BLaER1 treated with 17β-estradiol and CSF1 and Interleukin-3, amounts not matched to agents 10 nM and 100 nM (cell line): ENCODE results near the gene KDELR1.
"Not testable (repeated sequence)": the region's sequence is repeated elsewhere in the genome, so short reads cannot be mapped to it uniquely, and the experiment has no call there.

Experiments used
- H3K27ac ChIP-seq, 11 experiments: shearing (Covaris generic); formaldehyde crosslinking; 2 replicates each; pipeline ENCODE4 v1.8.1; 2022
- H3K27me3 ChIP-seq, 11 experiments: shearing (Covaris generic); formaldehyde crosslinking; 2 replicates each; pipeline ENCODE4 v1.8.1; 2022
- H3K36me3 ChIP-seq, 11 experiments: shearing (Covaris generic); formaldehyde crosslinking; 2 replicates each; pipeline ENCODE4 v1.8.1; 2022
- H3K4me1 ChIP-seq, 10 experiments: shearing (Covaris generic); formaldehyde crosslinking; 2 replicates each; pipeline ENCODE4 v1.8.1; 2022
- H3K4me2 ChIP-seq, 11 experiments: shearing (Covaris generic); formaldehyde crosslinking; 2 replicates each; pipeline ENCODE4 v1.8.1; 2022
- H3K4me3 ChIP-seq, 10 experiments: shearing (Covaris generic); formaldehyde crosslinking; 2 replicates each; pipeline ENCODE4 v1.8.1; 2022
- H3K9ac ChIP-seq, 11 experiments: shearing (Covaris generic); formaldehyde crosslinking; 2 replicates each; pipeline ENCODE4 v1.8.1; 2022
- H3K9me3 ChIP-seq, 11 experiments: shearing (Covaris generic); formaldehyde crosslinking; replicated peaks in 1 of 11; 2 replicates each; pipeline ENCODE4 v1.8.1; 2022
- H4K20me1 ChIP-seq, 11 experiments: shearing (Covaris generic); formaldehyde crosslinking; 2 replicates each; pipeline ENCODE4 v1.8.1; 2022
- Cebpa-rat ChIP-seq, 11 experiments: shearing (Covaris generic); IDR thresholded peaks; 2 replicates each; pipeline ENCODE4 v1.8.1; 2022

The KDELR1 gene

DNA sequence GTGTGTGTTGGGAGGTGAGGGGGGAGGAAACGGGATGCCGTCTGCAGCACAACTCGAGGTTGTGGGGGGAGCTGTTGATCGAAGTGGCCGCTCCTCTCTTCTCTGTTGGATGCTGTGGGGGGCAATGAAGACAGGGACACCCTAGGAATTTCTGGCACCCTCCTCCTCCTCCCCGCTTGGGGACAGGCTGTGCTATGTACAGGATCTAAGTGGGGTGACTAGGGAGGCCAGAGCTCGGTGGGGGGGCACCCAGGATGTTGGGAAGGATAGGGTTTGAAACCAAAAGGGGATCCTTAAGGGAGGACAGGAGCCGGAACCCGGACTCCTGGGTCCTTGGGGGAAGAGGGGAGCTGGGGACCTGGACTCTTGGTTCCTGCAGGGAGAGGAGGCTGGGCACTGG lies 4.1 kb upstream of the KDELR1 start:
- peaks cover 0 to 14% (median 0%) of the 10 kb centered on the region in 11 experiments; a peak in 3 of 22 replicates for H4K20me1 ChIP-seq
- no peak for TF ChIP-seq Cebpa-rat (IDR thresholded peaks at IDR 0.05)
- no peak overlapping the region for H3K9ac ChIP-seq
- peaks cover 70 to 82% (median 77%) of the 10 kb centered on the region in 11 experiments for H3K27me3 ChIP-seq
- H3K36me3 ChIP-seq = no peaks in the 10 kb centered on the region
- H3K27ac ChIP-seq = no peak overlapping the region
- H3K4me1 ChIP-seq = peaks cover 18 to 71% (median 60%) of the 10 kb centered on the region in 10 experiments
- peaks cover 0 to 17% (median 7%) of the 10 kb centered on the region in 11 experiments; a peak in 14 of 22 replicates for H3K9me3 ChIP-seq
- H3K4me2 ChIP-seq = peak overlapping the region in 8 of 11 experiments; percentile 23 to 99 (median 92); a peak in 12 of 22 replicates
- peak overlapping the region in 1 of 10 experiments; percentile 45; a peak in 1 of 20 replicates for H3K4me3 ChIP-seq

DNA sequence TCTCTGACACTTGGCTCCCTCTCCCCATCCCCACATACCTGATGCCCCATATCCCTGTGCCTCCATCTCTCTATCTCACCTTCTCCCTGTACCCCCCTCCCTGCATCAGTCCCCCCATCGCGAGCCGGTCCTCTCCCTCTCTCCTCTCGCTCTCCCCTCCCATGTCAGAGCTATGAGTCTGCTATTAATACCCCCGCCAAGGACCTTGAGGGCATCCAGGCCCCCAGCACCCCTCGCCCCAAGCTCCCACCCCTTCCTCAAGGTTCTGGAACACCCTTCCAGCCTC lies 3.8 kb upstream of the KDELR1 start:
- Histone ChIP-seq H3K4me3 (peak overlapping the region in 8 of 10 experiments; percentile 36 to 60 (median 44); a peak in 10 of 20 replicates), H3K9ac (peak overlapping the region in 5 of 11 experiments; percentile 45 to 70 (median 57); a peak in 7 of 22 replicates), H3K27me3 (peaks cover 68 to 78% (median 75%) of the 10 kb centered on the region in 11 experiments), H3K9me3 (peaks cover 0 to 14% (median 7%) of the 10 kb centered on the region in 11 experiments; a peak in 14 of 22 replicates), H4K20me1 (peaks cover 0 to 14% (median 0%) of the 10 kb centered on the region in 11 experiments; a peak in 6 of 22 replicates), H3K4me2 (peak overlapping the region; percentile 84 to 99 (median 95); a peak in 20 of 22 replicates), H3K27ac (no peak overlapping the region), H3K4me1 (peaks cover 18 to 68% (median 60%) of the 10 kb centered on the region in 10 experiments), H3K36me3 (no peaks in the 10 kb centered on the region)
- no peak for TF ChIP-seq Cebpa-rat (IDR thresholded peaks at IDR 0.05)

DNA sequence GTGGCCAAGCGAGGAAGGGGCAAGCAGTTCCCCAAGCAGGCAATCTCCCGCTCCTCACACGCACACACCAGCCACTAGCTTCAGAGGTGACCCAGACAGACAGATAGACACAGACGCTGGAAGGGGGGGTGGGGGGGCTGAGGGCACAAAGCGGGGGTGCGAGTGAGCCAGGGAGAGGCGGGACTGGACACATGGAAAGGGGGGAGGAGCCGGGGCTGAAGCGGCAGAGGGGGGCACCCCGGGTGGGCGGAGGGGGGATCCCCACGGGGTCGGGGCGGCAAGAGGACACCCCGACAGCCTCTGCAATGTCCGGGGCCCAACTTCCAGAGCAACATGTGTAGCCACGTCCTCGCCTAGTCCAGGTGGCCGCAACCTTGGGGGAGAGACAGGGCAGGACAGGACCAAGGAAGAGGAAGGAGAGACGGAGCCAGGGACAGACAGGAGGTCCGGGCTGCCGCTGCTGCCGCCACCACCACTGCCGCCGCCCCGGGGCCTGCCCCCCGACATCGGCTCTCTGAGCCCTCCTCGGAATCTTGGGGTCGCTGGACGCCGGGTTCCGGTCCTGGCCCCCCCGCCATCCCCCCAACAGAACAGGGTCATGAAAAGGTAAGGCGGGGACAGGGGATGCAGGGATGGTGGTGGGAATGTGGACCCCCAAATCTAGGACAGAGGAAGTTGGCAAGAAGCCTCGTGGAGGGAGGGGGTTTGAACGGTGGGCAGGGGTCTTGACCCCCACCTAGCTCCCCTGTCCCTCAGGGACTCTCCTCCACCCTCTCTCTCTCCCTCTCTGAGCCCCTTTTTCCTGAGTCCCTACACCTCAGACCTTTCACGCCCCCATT lies 3.2 kb upstream of the KDELR1 start:
- H3K27me3 ChIP-seq = peaks cover 64 to 73% (median 71%) of the 10 kb centered on the region in 11 experiments
- peaks cover 0 to 14% (median 0%) of the 10 kb centered on the region in 11 experiments; a peak in 7 of 22 replicates for H4K20me1 ChIP-seq
- peak overlapping the region; percentile 35 to 66 (median 52); a peak in 19 of 20 replicates for H3K4me3 ChIP-seq
- H3K4me2 ChIP-seq = peak overlapping the region; percentile 84 to 99 (median 95)
- H3K9me3 ChIP-seq = peaks cover 0 to 12% (median 6%) of the 10 kb centered on the region in 11 experiments; a peak in 12 of 22 replicates
- H3K27ac ChIP-seq = peak overlapping the region in 1 of 11 experiments; percentile 13; a peak in 1 of 22 replicates
- H3K36me3 ChIP-seq = peaks cover 0 to under 1% (median under 1%) of the 10 kb centered on the region in 11 experiments; a peak in 10 of 22 replicates
- H3K4me1 ChIP-seq = peaks cover 18 to 66% (median 63%) of the 10 kb centered on the region in 10 experiments
- H3K9ac ChIP-seq = peak overlapping the region; percentile 44 to 74 (median 61); a peak in 18 of 22 replicates
- TF ChIP-seq Cebpa-rat (IDR thresholded peaks at IDR 0.05) = no peak

DNA sequence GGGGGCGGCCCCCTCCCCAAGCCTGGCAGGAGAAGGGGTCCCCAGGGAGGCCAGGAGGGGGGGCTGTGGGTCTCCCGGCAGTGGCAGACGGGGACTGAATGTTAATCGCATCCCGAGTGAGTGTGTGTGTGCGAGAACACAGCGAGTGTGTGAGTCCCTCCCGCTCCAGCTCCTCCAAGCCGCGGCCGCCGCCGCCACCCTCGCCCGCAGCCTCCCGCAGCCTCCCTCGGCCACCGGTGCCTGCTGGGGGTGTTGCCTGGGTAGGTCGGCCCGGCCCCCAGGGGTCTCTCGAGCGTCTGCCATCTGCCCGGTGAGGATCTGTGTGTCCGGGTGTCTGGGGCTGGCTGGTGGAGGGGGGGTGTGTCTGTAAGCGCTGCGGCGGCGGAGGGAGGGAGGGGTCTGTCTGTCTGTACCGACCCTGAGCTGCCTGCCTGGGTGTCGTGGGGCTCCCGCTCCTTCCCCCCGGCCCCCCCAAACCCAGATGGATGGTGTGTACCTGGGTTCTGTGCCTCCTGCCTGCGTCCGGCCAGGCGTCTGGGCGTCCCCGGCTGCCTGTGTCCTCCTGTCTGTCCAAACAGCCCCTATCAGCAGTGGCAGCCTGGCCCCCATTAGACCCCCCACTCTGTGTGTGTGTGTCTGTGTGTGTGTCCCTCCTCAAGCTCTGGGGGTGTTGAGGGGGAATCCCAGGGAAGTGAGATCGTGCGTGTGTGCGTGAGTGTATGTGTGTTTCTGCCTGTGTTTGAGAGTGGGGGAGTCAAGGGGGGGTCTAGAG lies 2.4 kb upstream of the KDELR1 start, which contains the start of gene GRIN2D:
Gene GRIN2D (plus strand): TSS at position 110 of the 772 bp plus-strand sequence. CDS start 4,725 bp downstream, outside the sequence.
- H3K4me2 ChIP-seq = peak within 1 kb of the TSS; percentile 84 to 99 (median 95)
- peak within 1 kb of the TSS; percentile 44 to 74 (median 61); a peak in 20 of 22 replicates for H3K9ac ChIP-seq
- H3K36me3 ChIP-seq = peaks cover 7 to 9% (median 8%) of the 10 kb centered on the region in 11 experiments
- H3K27ac ChIP-seq = peak within 1 kb of the TSS in 5 of 11 experiments; percentile 6 to 52 (median 36); a peak in 7 of 22 replicates
- peak within 1 kb of the TSS; percentile 35 to 66 (median 52) for H3K4me3 ChIP-seq
- no peak for TF ChIP-seq Cebpa-rat (IDR thresholded peaks at IDR 0.05)
- peaks cover 26 to 72% (median 66%) of the 10 kb centered on the region in 10 experiments for H3K4me1 ChIP-seq
- H4K20me1 ChIP-seq = peaks cover 0 to 14% (median 5%) of the 10 kb centered on the region in 11 experiments; a peak in 8 of 22 replicates
- H3K9me3 ChIP-seq = peaks cover 0 to 5% (median 0%) of the 10 kb centered on the region in 11 experiments; a peak in 4 of 22 replicates
- H3K27me3 ChIP-seq = peaks cover 56 to 64% (median 63%) of the 10 kb centered on the region in 11 experiments

DNA sequence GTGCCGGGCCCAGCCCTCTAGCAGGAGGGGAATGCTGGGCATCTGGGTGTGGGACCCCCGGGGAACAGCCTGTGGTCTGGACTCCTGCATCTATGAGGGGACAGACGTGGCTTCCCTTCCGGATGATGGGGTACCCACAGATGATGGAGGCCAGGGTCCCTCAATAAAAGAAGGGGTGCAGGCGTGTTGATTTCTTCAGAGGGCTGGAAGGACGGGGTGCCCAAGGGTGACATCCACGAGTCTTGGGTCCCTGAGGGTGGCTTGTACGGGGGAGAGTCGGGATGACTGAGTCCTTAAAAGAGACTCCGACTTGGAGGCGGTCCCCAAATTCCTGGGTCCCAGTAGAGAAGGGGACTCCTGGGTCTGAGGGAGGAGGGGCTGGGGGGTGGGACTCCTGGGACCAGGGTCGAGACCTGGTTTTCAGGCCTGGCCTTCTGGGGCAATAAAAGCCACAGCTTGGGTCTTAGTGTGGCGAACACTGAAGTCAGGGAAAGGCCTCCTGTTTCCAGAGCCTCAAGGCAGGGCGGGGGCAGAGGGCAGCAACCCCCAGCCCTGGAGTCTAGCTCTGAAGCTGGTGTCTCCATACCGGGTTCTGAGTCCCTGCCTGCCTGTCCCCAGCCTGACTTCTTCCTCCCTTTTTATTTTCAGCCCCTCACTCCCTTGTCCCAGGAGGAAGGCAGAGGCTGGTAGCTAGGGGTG lies 1.7 kb upstream of the KDELR1 start:
- Histone ChIP-seq H3K9ac (peak overlapping the region in 10 of 11 experiments; percentile 44 to 74 (median 64); a peak in 18 of 22 replicates), H3K36me3 (peaks cover 14 to 16% (median 15%) of the 10 kb centered on the region in 11 experiments), H3K27ac (peak overlapping the region in 5 of 11 experiments; percentile 6 to 52 (median 36); a peak in 7 of 22 replicates), H4K20me1 (peaks cover 0 to 14% (median 5%) of the 10 kb centered on the region in 11 experiments; a peak in 10 of 22 replicates), H3K4me2 (peak overlapping the region; percentile 84 to 99 (median 95)), H3K27me3 (peaks cover 48 to 57% (median 56%) of the 10 kb centered on the region in 11 experiments), H3K9me3 (no peaks in the 10 kb centered on the region), H3K4me1 (peaks cover 28 to 72% (median 67%) of the 10 kb centered on the region in 10 experiments), H3K4me3 (peak overlapping the region in 9 of 10 experiments; percentile 35 to 66 (median 52); a peak in 15 of 20 replicates)
- no peak for TF ChIP-seq Cebpa-rat (IDR thresholded peaks at IDR 0.05)

DNA sequence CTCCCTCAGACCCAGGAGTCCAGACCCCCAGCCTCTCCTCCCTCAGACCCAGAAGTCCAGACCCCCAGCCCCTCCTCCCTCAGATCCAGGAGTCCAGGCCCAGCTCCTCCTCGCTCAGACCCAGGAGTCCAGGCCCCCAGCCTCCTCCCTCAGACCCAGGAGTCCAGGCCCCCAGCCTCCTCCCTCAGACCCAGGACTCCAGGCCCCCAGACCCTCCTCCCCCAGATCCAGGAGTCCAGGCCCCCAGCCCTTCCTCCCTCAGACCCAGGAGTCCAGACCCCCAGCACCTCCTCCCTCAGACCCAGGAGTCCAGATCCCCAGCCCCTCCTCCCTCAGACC lies 624 bp upstream of the KDELR1 start:
- H3K9me3 ChIP-seq = not testable (repeated sequence)
- H3K27ac ChIP-seq = peak overlapping the region in 2 of 11 experiments; percentile 94 to 97; a peak in 2 of 22 replicates
- peaks cover 28 to 66% (median 61%) of the 10 kb centered on the region in 10 experiments for H3K4me1 ChIP-seq
- peak overlapping the region in 1 of 10 experiments; percentile 88; a peak in 2 of 20 replicates for H3K4me3 ChIP-seq
- peaks cover 38 to 47% (median 45%) of the 10 kb centered on the region in 11 experiments for H3K27me3 ChIP-seq
- peaks cover 25 to 26% (median 25%) of the 10 kb centered on the region in 11 experiments for H3K36me3 ChIP-seq
- peak overlapping the region in 7 of 11 experiments; percentile 91 to 100 (median 98); a peak in 6 of 22 replicates for H3K9ac ChIP-seq
- peaks cover 0 to 23% (median 6%) of the 10 kb centered on the region in 11 experiments; a peak in 10 of 22 replicates for H4K20me1 ChIP-seq
- H3K4me2 ChIP-seq = peak overlapping the region; percentile 40 to 99 (median 93); a peak in 19 of 22 replicates

DNA sequence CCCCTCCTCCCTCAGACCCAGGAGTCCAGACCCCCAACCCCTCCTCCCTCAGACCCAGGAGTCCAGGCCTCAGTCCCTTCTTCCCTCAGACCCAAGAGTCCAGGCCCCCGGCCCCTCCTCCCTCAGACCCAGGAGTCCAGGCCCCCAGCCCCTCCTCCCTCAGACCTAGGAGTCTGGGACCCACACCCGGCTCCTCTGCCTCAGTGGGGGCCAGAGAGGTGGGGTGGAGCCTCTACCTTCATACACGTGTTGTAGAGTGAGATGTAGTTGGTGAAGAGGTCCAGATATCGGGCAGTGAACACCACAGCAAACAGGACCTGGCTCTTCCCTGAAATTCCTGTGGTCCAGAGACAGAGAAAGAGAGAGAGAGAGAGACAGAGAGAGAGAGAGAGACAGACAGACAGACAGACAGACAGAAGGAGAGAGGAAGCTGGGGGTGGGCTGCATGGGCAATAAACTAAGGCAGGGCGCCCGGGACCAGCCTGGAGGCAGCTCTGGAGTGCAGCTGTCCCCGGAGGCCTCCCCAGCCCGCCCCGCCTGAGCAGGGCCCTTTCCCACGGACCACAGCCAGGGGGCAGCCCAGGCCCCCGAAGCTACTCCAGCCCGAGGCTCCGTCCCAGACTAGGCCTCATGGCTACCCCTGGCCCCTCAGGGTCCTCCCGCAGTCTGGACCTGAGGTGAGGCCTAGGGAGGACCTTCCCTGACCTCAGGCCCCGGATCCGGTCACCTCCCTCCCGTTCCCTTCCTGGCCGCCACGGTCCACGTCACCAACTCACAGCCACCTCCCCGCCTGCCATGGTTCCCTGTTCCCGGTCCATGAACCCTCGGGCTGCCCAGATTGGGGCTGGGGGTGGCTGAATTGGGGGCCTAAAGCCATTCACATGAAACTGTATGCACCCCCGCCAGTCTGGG lies 907 bp downstream of the KDELR1 start:
- Histone ChIP-seq H3K4me3 (peak overlapping the region; percentile 72 to 96 (median 88)), H3K27me3 (peaks cover 23 to 31% (median 30%) of the 10 kb centered on the region in 11 experiments), H3K4me2 (peak overlapping the region; percentile 74 to 98 (median 94)), H3K9me3 (no peaks in the 10 kb centered on the region), H3K4me1 (peaks cover 28 to 51% (median 46%) of the 10 kb centered on the region in 10 experiments), H4K20me1 (peaks cover 0 to 24% (median 6%) of the 10 kb centered on the region in 11 experiments; a peak in 10 of 22 replicates), H3K9ac (peak overlapping the region; percentile 91 to 100 (median 98)), H3K27ac (peak overlapping the region; percentile 92 to 98 (median 96)), H3K36me3 (peaks cover 40 to 41% (median 40%) of the 10 kb centered on the region in 11 experiments)
- no peak for TF ChIP-seq Cebpa-rat (IDR thresholded peaks at IDR 0.05)
